ENCODE data around the gene RGMA.

DNA sequence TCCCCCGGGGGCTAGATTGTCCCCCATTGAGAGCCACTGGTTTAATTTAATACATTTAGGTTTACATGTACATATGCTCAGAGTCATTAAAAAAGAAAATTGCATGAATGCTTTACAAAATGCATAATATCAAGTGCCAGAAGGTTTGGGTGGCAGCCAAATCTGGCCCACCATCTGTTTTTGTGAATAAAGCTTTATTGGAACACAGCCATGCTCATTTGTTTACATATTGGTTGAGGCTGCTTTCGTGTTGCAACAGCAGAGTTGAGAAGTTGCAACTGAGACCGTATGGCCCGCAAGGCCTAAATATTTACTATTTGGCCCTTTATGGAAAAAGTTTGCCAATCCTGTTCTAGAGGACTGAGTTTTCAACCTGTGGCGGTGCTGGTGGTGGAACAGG is 32.1 kb upstream of the RGMA start:
- TF ChIP-seq, protein P1, sequence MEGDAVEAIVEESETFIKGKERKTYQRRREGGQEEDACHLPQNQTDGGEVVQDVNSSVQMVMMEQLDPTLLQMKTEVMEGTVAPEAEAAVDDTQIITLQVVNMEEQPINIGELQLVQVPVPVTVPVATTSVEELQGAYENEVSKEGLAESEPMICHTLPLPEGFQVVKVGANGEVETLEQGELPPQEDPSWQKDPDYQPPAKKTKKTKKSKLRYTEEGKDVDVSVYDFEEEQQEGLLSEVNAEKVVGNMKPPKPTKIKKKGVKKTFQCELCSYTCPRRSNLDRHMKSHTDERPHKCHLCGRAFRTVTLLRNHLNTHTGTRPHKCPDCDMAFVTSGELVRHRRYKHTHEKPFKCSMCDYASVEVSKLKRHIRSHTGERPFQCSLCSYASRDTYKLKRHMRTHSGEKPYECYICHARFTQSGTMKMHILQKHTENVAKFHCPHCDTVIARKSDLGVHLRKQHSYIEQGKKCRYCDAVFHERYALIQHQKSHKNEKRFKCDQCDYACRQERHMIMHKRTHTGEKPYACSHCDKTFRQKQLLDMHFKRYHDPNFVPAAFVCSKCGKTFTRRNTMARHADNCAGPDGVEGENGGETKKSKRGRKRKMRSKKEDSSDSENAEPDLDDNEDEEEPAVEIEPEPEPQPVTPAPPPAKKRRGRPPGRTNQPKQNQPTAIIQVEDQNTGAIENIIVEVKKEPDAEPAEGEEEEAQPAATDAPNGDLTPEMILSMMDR (IDR thresholded peaks at IDR 0.05; ENCODE audit: extremely low read depth in 1 of 2, insufficient read depth in 1 of 2, low read depth in 1 of 2, low read length in 2 of 2) = no peak
- TF ChIP-seq POLR2AphosphoS5 (IDR thresholded peaks at IDR 0.05; ENCODE audit: insufficient read depth, low read depth, low read length) (no peak), EZH2 (IDR thresholded peaks at IDR 0.05; ENCODE audit: borderline replicate concordance, low read depth, low read length, severe bottlenecking) (no peak), POLR2A (IDR thresholded peaks at IDR 0.05; ENCODE audit: low read depth, low read length) (no peak), FOS (IDR thresholded peaks at IDR 0.05; ENCODE audit: borderline replicate concordance, insufficient read depth, low read length) (no peak), MYC (IDR thresholded peaks at IDR 0.05; ENCODE audit: low read depth, low read length) (no peak), JUN (IDR thresholded peaks at IDR 0.05; ENCODE audit: borderline replicate concordance, insufficient read depth, insufficient read length, low read depth) (no peak)
- TF ChIP-seq, protein P2, sequence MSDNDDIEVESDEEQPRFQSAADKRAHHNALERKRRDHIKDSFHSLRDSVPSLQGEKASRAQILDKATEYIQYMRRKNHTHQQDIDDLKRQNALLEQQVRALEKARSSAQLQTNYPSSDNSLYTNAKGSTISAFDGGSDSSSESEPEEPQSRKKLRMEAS (IDR thresholded peaks at IDR 0.05; ENCODE audit: insufficient read depth, insufficient read length) = no peak
